CD4-positive, alpha-beta T cell treated with Interferon gamma for 1 hour (primary cell): Measurements from ENCODE around the gene SHISA5.

Experiments used
- DNase-seq: peaks from one replicate; pipeline ENCODE4 v3.0.0-alpha.2; 2020

SHISA5 gene

GRCh38 chr3:48446425-48447193, 57.4 kb downstream of the SHISA5 start, which contains the start of gene ATRIP:
ATRIP (plus strand) TSS chr3:48446737; CDS start chr3:48446846, 109 bp downstream.
- peak; percentile 78 for DNase-seq

- DNase-seq, result no peak
Measured at GRCh38 chr3:48446043-48446424, 57.9 kb downstream of the SHISA5 start.

- no peak for DNase-seq
Measured at GRCh38 chr3:48445277-48445882, 58.6 kb downstream of the SHISA5 start.

GRCh38 chr3:48441940-48442339, 62.0 kb downstream of the SHISA5 start:
- DNase-seq, result no peak

- DNase-seq, result no peak
Measured at GRCh38 chr3:48440590-48440958, 63.4 kb downstream of the SHISA5 start.

- peak; percentile 98 for DNase-seq
Measured at GRCh38 chr3:48439820-48440589, 64.0 kb downstream of the SHISA5 start, which contains the start of the genes CCDC51 and TMA7. CCDC51 (minus strand) TSS chr3:48440119; CDS start chr3:48435128, 4,991 bp downstream. TMA7 (plus strand) TSS chr3:48440257; CDS start chr3:48440297, 40 bp downstream.

GRCh38 chr3:48437812-48438211, 66.2 kb downstream of the SHISA5 start:
- no peak for DNase-seq

GRCh38 chr3:48436855-48437254, 67.1 kb downstream of the SHISA5 start:
- DNase-seq, result no peak

- no peak for DNase-seq
Measured at GRCh38 chr3:48436477-48436787, 67.5 kb downstream of the SHISA5 start.

GRCh38 chr3:48435774-48436476, 68.0 kb downstream of the SHISA5 start:
- peak; percentile 83 for DNase-seq

GRCh38 chr3:48435223-48435595, 68.8 kb downstream of the SHISA5 start:
- no peak for DNase-seq

- no peak for DNase-seq
Measured at GRCh38 chr3:48434591-48435222, 69.3 kb downstream of the SHISA5 start.

- no peak for DNase-seq
Measured at GRCh38 chr3:48433472-48434118, 70.4 kb downstream of the SHISA5 start.

- DNase-seq, result no peak
Measured at GRCh38 chr3:48432411-48433371, 71.3 kb downstream of the SHISA5 start.

GRCh38 chr3:48431224-48432029, 72.5 kb downstream of the SHISA5 start:
- DNase-seq, result no peak

- no peak for DNase-seq
Measured at GRCh38 chr3:48430708-48431101, 73.3 kb downstream of the SHISA5 start.

GRCh38 chr3:48429960-48430707, 73.8 kb downstream of the SHISA5 start, which contains the start of gene PLXNB1:
PLXNB1 (minus strand) TSS chr3:48430086; CDS start chr3:48424611, 5,475 bp downstream.
- no peak for DNase-seq

GRCh38 chr3:48429317-48429959, 74.5 kb downstream of the SHISA5 start:
- DNase-seq, result peak; percentile 62
